Testis (tissue), 2 donors: ENCODE results near the gene C5orf46.

ENCODE experiments used
- CTCF ChIP-seq, 3 experiments: fragments of 450-650 bp in 2 of 3; fragments of 200-600 bp in 1 of 3; sonication (generic) in 1 of 3; IDR thresholded peaks; one replicate each; pipeline ENCODE4 v1.5.1; 2016 to 2019; ENCODE audit warnings: antibody characterized with exemption in 3 of 3, mild to moderate bottlenecking in 2 of 3, moderate library complexity in 1 of 3
- POLR2A ChIP-seq: fragments of 450-650 bp; IDR thresholded peaks from one replicate; pipeline ENCODE4 v1.6.1; 2017; ENCODE audit warnings: antibody characterized with exemption, mild to moderate bottlenecking, moderate library complexity

GRCh38 chr5:147927901-147928300 lies 21.6 kb upstream of the C5orf46 start:
- TF ChIP-seq CTCF (IDR thresholded peaks at IDR 0.05): no peak
- no peak for TF ChIP-seq POLR2A
